Stimulated activated CD8-positive, alpha-beta memory T cell treated with anti-CD3 and anti-CD28 coated beads, Interleukin-4, amount 100 ng/mL, for 4 hours (primary cell): Measurements from ENCODE around the gene CRYBA1.
"Not testable (repeated sequence)": the region's sequence is repeated elsewhere in the genome, so short reads cannot be mapped to it uniquely, and the experiment has no call there.

Experiments used
- DNase-seq, 2 donors: peaks; one replicate each; pipeline ENCODE4 v3.0.0-alpha.2; 2020; ENCODE audit warnings: low read depth in 2 of 2, low spot score in 1 of 2

Gene CRYBA1

DNA sequence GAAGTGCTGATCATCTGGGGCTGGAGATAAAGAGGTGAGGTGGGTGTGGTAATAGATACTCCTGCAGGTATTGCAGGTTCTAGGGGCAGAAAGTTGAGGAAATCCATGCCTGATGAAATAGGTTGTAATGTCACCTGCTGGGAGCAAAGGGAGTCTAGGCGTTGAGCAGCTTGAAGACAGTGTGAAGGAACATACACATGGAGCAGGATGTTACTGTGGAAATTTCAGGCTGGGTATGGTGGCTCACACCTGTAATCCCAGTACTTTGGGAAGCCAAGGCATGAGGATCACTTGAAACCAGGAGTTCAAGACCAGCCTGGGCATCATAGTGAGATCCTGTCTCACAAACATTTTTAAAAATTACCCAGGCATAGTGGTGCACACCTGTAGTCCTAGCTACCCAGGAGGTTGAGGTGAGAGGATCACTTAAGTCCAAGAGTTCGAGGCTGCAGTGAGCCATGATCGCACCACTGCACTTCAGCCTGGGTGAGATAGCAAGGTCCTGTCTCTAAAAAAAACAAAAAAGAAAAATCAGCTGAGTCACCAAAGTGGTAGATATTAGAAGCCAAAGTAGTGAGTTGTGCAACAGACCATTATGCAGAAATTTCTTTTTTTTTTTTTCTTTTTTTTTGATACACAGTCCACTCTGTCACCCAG is 9.1 kb upstream of the CRYBA1 start:
- DNase-seq = no peak

DNA sequence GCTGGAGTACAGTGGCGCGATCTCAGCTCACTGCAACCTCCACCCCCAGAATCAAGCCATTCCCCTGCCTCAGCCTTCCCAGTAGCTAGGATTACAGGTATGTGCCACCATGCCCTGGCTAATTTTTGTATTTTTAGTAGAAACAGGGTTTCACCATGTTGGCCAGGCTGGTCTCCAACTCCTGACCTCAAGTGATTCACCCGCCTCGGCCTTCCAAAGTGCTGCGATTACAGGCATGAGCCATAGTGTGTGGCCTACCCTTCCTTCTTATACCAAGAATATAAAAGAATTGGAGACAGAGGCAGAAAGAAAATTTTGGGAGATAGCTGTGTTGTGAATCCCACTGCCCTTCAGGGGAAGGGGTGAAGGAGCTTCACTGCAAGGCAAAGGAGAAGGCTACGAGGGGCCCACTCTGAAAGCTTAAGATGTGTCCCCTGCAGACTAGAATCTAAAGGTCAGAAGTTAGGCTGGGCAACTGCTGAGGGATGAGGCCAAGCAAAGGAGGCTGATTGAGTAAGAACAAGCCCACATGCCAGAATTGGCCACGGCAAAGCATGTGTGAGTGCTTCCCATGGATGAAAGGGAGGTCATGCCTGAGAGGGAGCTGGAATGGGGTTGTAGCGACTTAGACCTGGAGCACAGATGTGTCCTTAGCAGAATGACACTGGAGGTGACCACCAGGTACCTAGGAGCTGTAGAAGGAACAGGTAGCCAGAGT is 8.4 kb upstream of the CRYBA1 start:
- DNase-seq = no peak

GRCh38 chr17:29240477-29240876 is 6.2 kb upstream of the CRYBA1 start:
- DNase-seq = no peak

- no peak for DNase-seq
These were observed 5.4 kb upstream of the CRYBA1 start for GRCh38 chr17:29240968-29241963.

DNA sequence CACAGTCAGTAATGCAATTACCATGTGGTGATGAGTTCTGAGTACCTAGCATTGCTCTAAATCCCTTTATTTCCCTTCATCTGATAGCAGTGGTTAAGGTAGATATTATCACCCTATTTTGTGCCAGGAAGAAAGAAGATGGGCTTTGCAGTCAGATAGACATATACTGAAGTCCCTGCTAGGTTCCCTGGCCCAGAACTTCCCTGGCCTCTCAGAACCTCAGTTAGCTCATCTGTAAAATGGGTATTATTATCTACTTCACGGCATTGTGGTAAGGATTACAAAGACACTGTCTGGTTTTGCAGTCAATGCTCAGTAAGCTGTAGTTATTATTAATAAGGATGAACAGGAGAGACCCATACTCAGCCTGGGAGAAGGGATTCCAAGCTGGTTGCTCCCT is 4.6 kb upstream of the CRYBA1 start:
- DNase-seq = no peak

DNA sequence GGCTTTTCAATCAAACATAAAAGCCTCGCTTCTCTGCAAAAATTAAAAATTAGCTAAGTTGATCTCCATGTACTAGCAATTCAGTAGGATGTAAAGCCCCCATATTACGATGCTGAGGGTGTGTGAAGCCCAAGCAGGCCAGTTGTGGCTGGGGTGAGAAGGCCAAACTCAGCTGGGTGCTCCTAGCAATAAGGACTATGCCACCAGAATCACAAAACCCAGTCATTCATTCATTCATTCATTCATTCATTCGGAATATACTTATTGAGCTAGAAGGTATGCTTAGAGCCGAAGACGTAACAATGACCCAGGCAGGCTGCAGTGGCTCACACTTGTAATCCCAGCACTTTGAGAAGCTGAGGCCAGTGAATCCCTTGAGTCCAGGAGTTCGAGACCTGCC is 3.9 kb upstream of the CRYBA1 start:
- DNase-seq = no peak

GRCh38 chr17:29243792-29244191 is 2.9 kb upstream of the CRYBA1 start:
- no peak for DNase-seq

- DNase-seq = no peak
These were observed 1.3 kb upstream of the CRYBA1 start for GRCh38 chr17:29245401-29245800.

DNA sequence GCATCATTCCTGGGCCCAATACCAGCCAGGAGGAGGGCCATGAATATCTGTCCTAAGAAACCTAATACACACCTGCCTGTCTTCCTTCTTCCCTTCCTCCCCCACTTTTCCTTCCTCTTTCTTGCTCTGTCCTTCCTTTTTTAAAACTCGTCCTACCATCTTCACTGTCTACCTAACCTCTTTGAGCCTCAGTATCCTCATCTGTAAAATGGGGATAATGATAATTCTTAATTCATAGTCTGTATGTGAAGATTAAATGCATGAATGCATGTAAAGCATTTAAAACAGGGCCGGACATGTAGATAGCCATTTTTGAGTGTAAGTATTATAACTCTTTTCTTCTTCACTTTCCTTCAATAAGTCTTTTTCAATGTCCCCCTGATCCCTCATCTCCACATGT is 560 bp downstream of the CRYBA1 start:
- DNase-seq = no peak

DNA sequence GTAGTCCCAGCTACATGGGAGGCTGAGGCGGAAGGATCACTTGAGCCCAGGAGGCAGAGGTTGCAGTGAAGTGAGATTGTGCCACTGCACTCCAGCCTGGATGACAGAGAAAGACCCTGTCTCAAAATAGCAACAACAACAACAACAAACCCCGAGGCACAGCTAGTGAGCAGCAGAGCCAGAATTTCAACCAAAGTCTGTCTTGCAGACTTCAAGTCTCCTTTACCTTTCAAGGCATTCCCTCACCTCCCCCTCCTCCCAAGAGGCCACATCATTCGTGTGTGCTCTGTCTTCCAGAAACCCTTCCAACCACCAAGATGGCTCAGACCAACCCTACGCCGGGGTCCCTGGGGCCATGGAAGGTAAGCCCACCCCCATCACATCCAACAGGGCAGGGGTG is 2.2 kb downstream of the CRYBA1 start:
- no peak for DNase-seq

DNA sequence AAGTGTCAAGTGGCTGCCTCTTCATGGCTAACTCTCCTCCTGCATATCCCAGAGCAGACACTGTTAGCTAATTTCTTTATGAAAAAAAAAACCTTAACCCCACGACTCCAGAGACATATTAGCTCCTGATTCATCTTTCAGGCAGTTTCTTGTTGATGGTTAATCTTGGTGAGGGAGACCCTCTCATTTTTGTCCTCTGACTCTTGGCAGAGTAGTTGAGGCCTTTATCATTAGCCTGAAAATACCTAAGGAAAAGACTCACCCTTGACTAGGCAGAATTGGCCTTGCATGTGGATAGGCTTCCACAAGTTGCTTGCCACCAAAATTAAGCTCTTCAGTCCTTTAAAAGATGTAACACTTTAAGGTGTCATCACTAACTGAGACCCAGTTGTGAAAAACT is 4.0 kb downstream of the CRYBA1 start:
- no peak for DNase-seq

DNA sequence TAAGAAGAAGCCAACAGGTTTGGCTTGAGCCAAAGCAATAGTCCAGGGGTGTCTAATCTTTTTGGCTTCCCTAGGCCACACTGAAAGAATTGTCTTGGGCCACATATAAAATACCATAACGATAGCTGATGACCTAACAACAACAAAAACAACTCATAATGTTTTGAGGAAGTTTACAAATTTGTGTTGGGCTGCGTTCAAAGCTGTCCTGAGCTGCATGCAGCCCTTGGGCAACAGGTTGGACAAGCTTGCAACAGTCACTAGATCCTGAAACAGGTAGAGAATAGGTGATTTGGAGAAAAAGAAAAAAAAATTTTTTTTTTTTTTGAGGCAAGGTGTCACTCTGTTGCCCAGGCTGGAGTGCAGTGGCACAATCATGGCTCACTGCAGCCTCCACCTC is 4.5 kb downstream of the CRYBA1 start:
- DNase-seq = no peak

DNA sequence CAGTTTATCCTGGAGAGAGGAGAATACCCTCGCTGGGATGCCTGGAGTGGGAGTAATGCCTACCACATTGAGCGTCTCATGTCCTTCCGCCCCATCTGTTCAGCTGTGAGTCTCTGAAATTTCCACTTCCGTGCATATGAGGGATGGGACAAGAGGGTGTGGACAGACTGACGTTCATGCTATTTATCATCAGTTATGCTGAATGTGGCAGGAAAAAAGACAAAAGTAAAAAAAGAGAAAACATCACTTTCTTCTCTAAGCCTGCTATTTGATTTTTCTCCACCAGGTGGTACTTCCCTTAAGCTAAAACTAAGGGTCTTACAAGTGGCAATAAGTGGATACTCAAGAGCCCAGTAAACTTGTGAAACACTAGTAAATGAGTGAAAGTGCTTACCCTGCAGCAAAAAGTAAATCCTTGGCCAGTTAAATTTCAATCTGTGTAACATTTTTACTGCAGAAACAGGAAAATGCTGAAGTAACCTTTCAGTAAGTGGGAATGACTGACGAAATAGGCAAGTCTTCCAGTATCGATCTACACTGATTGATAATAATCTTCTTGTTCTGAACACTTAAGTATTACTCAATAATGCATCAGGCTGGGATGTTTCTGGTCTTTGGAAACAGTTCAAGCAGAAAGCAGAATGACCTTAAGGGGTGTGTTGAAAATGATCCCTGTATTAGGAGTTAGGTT is 5.6 kb downstream of the CRYBA1 start:
- no peak for DNase-seq

DNA sequence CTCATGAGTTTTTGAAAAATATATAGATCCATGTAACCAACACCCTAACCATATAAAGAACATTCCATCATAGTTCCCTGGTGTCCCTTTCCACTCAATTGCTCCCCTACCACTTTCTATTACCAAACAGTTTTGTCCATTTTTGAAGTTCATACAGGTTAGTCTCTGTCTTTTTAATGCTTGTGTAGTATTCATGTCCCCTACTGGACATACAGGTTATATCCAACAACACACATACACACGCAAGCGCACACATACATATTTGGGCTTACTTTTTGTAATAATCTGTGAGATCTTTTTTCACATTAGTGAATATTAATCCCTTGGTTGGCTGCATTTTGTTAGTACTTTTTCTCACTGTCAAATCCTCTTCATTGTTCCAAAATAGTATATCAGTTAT is 6.4 kb downstream of the CRYBA1 start:
- no peak for DNase-seq

GRCh38 chr17:29255926-29256522 is 9.4 kb downstream of the CRYBA1 start:
- DNase-seq = no peak

GRCh38 chr17:29256735-29257466 is 10.2 kb downstream of the CRYBA1 start:
- DNase-seq = no peak

GRCh38 chr17:29257756-29258155 is 11.1 kb downstream of the CRYBA1 start:
- DNase-seq = no peak

DNA sequence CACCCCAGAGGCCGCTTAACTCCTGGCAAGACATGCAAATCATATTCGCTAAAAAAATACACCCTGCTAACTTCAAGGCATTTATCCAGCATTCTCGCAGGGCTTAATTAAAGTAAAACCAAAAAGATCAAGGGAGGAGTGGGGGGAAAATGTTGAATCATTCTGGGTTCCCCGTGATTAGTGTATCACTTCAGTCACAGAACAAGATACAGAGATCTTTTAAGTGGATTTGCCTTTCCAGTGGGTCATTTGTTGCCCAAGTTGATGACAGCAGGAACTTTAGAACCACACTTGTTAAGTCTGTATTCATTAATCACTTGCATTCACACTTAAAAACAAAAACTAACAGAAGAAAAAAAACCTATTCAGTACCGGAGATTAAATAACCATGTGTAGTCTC is 17.3 kb downstream of the CRYBA1 start:
- DNase-seq = no peak

- not testable (repeated sequence) for DNase-seq
These were observed 25.3 kb downstream of the CRYBA1 start for GRCh38 chr17:29271980-29272379.

GRCh38 chr17:29273924-29274323 is 27.3 kb downstream of the CRYBA1 start:
- no peak for DNase-seq
